ENCODE results near the gene MUC22.

GRCh38 chr6:30998785-30999184, 11.5 kb upstream of the MUC22 start:
- TF ChIP-seq POLR2AphosphoS5 (IDR thresholded peaks at IDR 0.05) (no peak), CTCF (IDR thresholded peaks at IDR 0.05) (no peak), POLR2A (IDR thresholded peaks at IDR 0.05) (no peak)
